Naive thymus-derived CD4-positive, alpha-beta T cell (primary cell): ENCODE measurements around the gene CCL13. TPM values are rescaled to one million over a fixed set of nuclear protein-coding genes. Genes with fewer than 3 reads are reported as not detected.

Experiments
- ATAC-seq: fragments of 150-1000 bp; cut with Tn5 transposase; 2 replicates; pipeline ENCODE4 v1.10.0; 2021; ENCODE audit warnings: mild to moderate bottlenecking, moderate library complexity
- CTCF ChIA-PET: fragments of 350-600 bp; sonication (Branson Sonifier 250); formaldehyde crosslinking; loops from one replicate; lab custom pipeline; 2021; ENCODE audit warnings: antibody characterized with exemption; lab: Charles Lee
- POLR2A ChIA-PET: fragments of 350-600 bp; sonication (Branson Sonifier 250); formaldehyde crosslinking; loops from one replicate; lab custom pipeline; 2021; ENCODE audit warnings: antibody characterized with exemption, inconsistent platforms; lab: Charles Lee
- DNase-seq, 9 donors: peaks; one replicate each; pipeline versions ENCODE4 v3.0.0 to v3.0.0-alpha.2; 2020 to 2022; ENCODE audit warnings: mixed read lengths in 1 of 9
- H3K27ac ChIP-seq: one replicate; pipeline ENCODE4 v1.7.0; 2013; ENCODE audit warnings: mild to moderate bottlenecking, low read depth, low read length, moderate library complexity
- H3K27me3 ChIP-seq, 2 donors: one replicate each; pipeline ENCODE4 v1.7.0; 2013; ENCODE audit warnings: low read length in 2 of 2, mild to moderate bottlenecking in 2 of 2, moderate library complexity in 2 of 2; ENCODE audit not compliant: control insufficient read depth in 2 of 2, insufficient read depth in 2 of 2
- H3K36me3 ChIP-seq, 3 experiments: 1 replicate in 2 of 3; 2 replicates in 1 of 3; pipeline ENCODE4 v1.7.0; 2013; ENCODE audit warnings: low read length in 3 of 3, mild to moderate bottlenecking in 3 of 3, moderate library complexity in 1 of 3; ENCODE audit not compliant: insufficient read depth in 3 of 3, control insufficient read depth in 2 of 3
- H3K4me1 ChIP-seq, 2 donors: one replicate each; pipeline ENCODE4 v1.7.0; 2013; ENCODE audit warnings: low read length in 2 of 2, mild to moderate bottlenecking in 2 of 2, moderate library complexity in 1 of 2; ENCODE audit not compliant: control insufficient read depth in 2 of 2, insufficient read depth in 2 of 2
- H3K4me3 ChIP-seq: 2 replicates; pipeline ENCODE4 v1.7.0; 2013; ENCODE audit warnings: mild to moderate bottlenecking, low read length
- H3K9me3 ChIP-seq, 3 experiments: 1 replicate in 2 of 3; 2 replicates in 1 of 3; pipeline ENCODE4 v1.7.0; 2013; ENCODE audit warnings: low read length in 3 of 3; ENCODE audit not compliant: control insufficient read depth in 2 of 3
- H3K27ac Mint-ChIP-seq, 9 donors: one replicate each; pipeline ENCODE4 v1.8.0; 2020 to 2022; ENCODE audit warnings: mixed read lengths in 9 of 9, mild to moderate bottlenecking in 8 of 9, moderate library complexity in 5 of 9, inconsistent platforms in 2 of 9
- H3K27me3 Mint-ChIP-seq, 5 donors: one replicate each; pipeline ENCODE4 v1.8.0; 2021 to 2022; ENCODE audit warnings: mixed read lengths in 5 of 5, mild to moderate bottlenecking in 1 of 5
- H3K36me3 Mint-ChIP-seq, 5 donors: one replicate each; pipeline ENCODE4 v1.8.0; 2020 to 2022; ENCODE audit warnings: mixed read lengths in 5 of 5, mild to moderate bottlenecking in 3 of 5, inconsistent platforms in 1 of 5
- H3K4me1 Mint-ChIP-seq, 7 donors: one replicate each; pipeline ENCODE4 v1.8.0; 2020 to 2022; ENCODE audit warnings: mixed read lengths in 7 of 7, mild to moderate bottlenecking in 3 of 7, inconsistent platforms in 1 of 7
- H3K4me3 Mint-ChIP-seq, 10 donors: one replicate each; pipeline ENCODE4 v1.8.0; 2020 to 2022; ENCODE audit warnings: mild to moderate bottlenecking in 10 of 10, mixed read lengths in 10 of 10, moderate library complexity in 6 of 10, inconsistent platforms in 2 of 10
- H3K9me3 Mint-ChIP-seq, 11 donors: one replicate each; pipeline ENCODE4 v1.8.0; 2020 to 2022; ENCODE audit warnings: mixed read lengths in 11 of 11, mild to moderate bottlenecking in 4 of 11, inconsistent platforms in 1 of 11, moderate library complexity in 1 of 11
- intact Hi-C, 2 donors: fragments of 100-400 bp; cut with micrococcal nuclease; formaldehyde crosslinking; loops; one replicate each; pipeline ENCODE4 v1.15.1; 2023
- polyA plus RNA-seq, 2 donors: library from polyadenylated mRNA; unstranded; fragments of 300-500 nt; fragmentation: Illumina TruSeq; gene quantifications; one replicate each; pipeline ENCODE4 v1.2.3, GENCODE V29; 2021
- total RNA-seq, 6 experiments: library from RNA in 5 of 6; stranded (reverse) in 5 of 6; gene quantifications; 1 replicate in 5 of 6; 2 replicates in 1 of 6; pipeline ENCODE4 v1.2.3 and lab custom pipeline; 2021 to 2026

CCL13 gene
- total and polyA plus RNA-seq, 7 experiments from 2014 or later: not detected

DNA sequence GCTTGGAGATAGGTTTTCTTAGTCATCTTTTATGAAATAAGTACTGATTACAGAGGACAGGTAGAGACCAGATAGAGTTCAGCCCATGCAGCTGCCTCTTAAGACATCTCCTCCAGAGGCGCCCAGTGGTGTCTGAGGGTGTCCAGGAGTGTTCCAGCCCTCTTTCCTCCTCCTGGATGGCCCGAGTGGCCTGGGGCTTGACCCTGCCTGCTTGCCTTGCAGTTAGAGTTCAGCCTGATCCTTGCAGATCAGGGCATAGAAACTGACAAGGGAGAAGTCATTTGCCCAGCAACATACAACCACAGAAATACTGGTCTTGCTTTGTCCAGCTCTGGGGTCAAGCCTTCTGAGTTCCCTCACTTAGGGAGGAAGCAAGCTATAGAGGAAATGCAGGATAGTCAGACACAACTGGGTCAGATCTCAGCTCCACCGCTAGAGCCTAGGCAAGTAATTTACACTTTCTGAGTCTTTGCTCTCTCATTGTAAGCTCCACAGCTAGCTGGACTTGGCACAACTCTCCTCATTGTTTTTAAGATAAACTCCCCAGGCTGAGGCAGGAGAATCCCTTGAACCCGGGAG is 10.3 kb downstream of the CCL13 start:
- H3K36me3 ChIP-seq: no peaks in the 10 kb centered on the region
- H3K36me3 Mint-ChIP-seq: no peaks in the 10 kb centered on the region
- no peaks in the 10 kb centered on the region for H3K27me3 ChIP-seq
- peaks cover 6 to 39% (median 15%) of the 10 kb centered on the region in 5 donors for H3K27me3 Mint-ChIP-seq
- H3K27ac ChIP-seq: no peak overlapping the region
- ChIA-PET POLR2A (no interaction called here), CTCF (no interaction called here)
- no peaks in the 10 kb centered on the region for H3K9me3 Mint-ChIP-seq
- H3K9me3 ChIP-seq: no peaks in the 10 kb centered on the region
- DNase-seq (no peak), ATAC-seq (no peak)
- H3K27ac Mint-ChIP-seq: peak overlapping the region in 1 of 9 donors; percentile 39
- intact Hi-C loops: no loop called here
- no peaks in the 10 kb centered on the region for H3K4me1 ChIP-seq
- H3K4me1 Mint-ChIP-seq: peaks cover 0 to 64% (median 8%) of the 10 kb centered on the region in 7 donors
- H3K4me3 Mint-ChIP-seq: no peak overlapping the region
- H3K4me3 ChIP-seq: no peak overlapping the region

DNA sequence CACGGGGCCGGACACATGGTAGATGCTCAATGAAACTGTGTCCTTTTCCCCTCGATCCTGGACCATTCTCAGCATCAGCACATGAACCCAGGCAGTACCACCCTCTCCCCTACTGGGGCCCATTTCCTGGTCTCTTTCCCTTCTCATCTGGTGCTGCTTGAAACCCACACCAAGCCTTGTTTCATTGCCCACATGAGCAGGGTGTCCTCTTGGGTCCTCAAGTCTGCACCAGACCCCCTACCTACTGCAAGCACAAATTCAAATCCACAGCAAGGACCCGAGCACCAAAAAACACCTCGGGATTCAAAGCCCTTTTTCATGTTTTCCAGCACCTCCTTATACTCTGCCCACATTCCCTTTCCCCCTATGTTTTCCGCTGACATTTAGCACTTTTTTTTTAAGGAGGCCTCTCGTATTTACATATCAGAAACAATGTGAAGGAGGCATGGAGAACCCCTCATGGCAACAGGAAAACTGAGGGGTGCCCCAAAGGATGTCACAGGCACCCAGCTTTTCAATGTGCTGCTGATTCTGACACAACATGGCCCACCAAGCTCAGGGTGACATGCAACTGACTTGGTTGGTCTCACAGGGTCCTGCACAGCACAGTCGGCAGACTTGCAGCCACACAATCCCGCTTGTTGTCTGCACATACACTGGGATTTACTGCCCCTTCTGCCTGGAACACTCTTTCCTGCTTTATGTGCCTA is 11.4 kb downstream of the CCL13 start:
- Histone ChIP-seq H3K9me3 (no peaks in the 10 kb centered on the region), H3K36me3 (no peaks in the 10 kb centered on the region), H3K4me1 (no peaks in the 10 kb centered on the region), H3K27me3 (no peaks in the 10 kb centered on the region), H3K4me3 (no peak overlapping the region), H3K27ac (no peak overlapping the region)
- intact Hi-C loops: no loop called here
- H3K27me3 Mint-ChIP-seq: peaks cover 1 to 29% (median 15%) of the 10 kb centered on the region in 5 donors
- no peak overlapping the region for H3K27ac Mint-ChIP-seq
- H3K4me1 Mint-ChIP-seq: peaks cover 0 to 61% (median 8%) of the 10 kb centered on the region in 7 donors
- peaks cover 0 to 2% (median 0%) of the 10 kb centered on the region in 11 donors for H3K9me3 Mint-ChIP-seq
- H3K4me3 Mint-ChIP-seq: no peak overlapping the region
- CTCF ChIA-PET: interaction anchor here (0.7 kb wide), 1 partner anchor 8 kb away, joined by 3 read pairs; no protein-coding TSS in a partner anchor
- no peaks in the 10 kb centered on the region for H3K36me3 Mint-ChIP-seq
- ATAC-seq: no peak
- DNase-seq: no peak
- POLR2A ChIA-PET: no interaction called here

DNA sequence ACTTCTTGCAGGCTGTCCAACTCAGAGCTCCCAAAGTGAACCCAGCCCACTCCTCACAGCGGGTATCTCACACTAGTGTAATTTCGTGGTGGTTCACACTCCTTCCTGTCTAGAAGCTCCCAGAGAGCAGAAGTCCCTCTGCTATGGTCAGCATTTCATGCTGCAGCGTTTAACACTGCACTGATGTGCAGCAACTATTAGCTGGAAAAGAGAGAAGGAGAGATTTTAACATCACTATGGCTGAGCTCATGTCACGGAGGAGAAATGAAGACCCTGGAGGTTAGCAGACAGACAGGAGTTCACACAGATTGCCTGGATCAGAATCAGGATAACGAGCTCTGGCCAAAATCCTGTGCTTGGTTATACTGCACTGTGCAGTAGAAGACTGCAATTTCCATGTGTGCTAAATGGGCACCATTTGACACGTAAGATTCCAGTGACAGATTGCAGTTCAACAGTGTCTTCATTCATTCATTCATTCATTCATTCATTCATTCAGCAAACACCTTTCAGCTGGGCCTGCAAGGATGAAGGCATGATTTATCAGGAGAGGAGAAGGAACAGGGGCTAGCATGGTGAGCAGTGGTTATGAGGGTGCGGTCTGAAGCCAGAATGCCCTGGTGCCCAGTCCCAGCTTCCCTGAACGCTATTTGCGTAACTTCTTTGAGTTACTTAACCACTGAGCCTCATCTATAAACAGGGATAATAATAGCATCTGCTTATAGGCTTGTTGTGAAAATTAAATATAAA is 12.1 kb downstream of the CCL13 start:
- Histone ChIP-seq H3K4me1 (no peaks in the 10 kb centered on the region), H3K27me3 (no peaks in the 10 kb centered on the region), H3K4me3 (no peak overlapping the region), H3K36me3 (no peaks in the 10 kb centered on the region), H3K9me3 (no peaks in the 10 kb centered on the region), H3K27ac (no peak overlapping the region)
- peaks cover 0 to 56% (median 8%) of the 10 kb centered on the region in 7 donors for H3K4me1 Mint-ChIP-seq
- H3K36me3 Mint-ChIP-seq: no peaks in the 10 kb centered on the region
- intact Hi-C loops: no loop called here
- ATAC-seq (peak; percentile 43), DNase-seq (no peak)
- peaks cover 0 to 2% (median 0%) of the 10 kb centered on the region in 11 donors for H3K9me3 Mint-ChIP-seq
- ChIA-PET CTCF (interaction anchor here (0.7 kb wide), 1 partner anchor 9 kb away, joined by 3 read pairs; no protein-coding TSS in a partner anchor), POLR2A (no interaction called here)
- no peak overlapping the region for H3K4me3 Mint-ChIP-seq
- no peak overlapping the region for H3K27ac Mint-ChIP-seq
- H3K27me3 Mint-ChIP-seq: peaks cover 0 to 26% (median 15%) of the 10 kb centered on the region in 5 donors

DNA sequence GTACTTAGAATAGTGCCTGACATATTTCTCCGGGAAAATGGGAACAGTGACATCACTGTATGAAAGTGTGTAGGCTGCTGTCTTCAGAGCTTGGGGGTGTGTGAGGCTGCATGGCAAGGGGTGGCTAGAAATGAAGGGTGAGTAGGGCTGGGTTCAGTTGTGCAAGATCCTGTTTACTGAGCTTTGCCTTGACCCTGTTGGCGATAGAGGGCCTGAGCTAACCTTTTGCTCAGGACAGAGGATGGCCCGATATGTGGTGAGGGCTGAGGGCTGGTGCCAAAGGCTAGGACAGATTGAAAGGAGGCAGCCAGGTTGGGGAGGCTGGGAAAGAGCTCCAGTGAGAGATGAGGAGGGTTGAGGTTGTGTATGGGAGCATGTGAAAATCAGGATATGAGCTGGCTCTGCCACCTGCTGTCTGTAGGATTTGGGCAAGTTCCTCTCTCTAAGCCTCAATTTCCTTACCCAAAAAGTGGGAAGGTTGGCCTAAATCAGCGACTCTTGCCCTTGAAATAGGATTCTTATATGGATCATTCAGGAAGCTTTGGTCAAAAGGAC is 12.7 kb downstream of the CCL13 start:
- Mint-ChIP-seq H3K27ac (no peak overlapping the region), H3K27me3 (peaks cover 0 to 25% (median 15%) of the 10 kb centered on the region in 5 donors), H3K9me3 (peaks cover 0 to 2% (median 0%) of the 10 kb centered on the region in 11 donors), H3K4me3 (no peak overlapping the region), H3K36me3 (no peaks in the 10 kb centered on the region), H3K4me1 (peaks cover 0 to 52% (median 8%) of the 10 kb centered on the region in 7 donors)
- H3K4me3 ChIP-seq: no peak overlapping the region
- DNase-seq (no peak), ATAC-seq (peak; percentile 34)
- H3K9me3 ChIP-seq: no peaks in the 10 kb centered on the region
- ChIA-PET CTCF (no interaction called here), POLR2A (no interaction called here)
- no peaks in the 10 kb centered on the region for H3K4me1 ChIP-seq
- no peaks in the 10 kb centered on the region for H3K27me3 ChIP-seq
- H3K36me3 ChIP-seq: no peaks in the 10 kb centered on the region
- H3K27ac ChIP-seq: no peak overlapping the region
- intact Hi-C loops: no loop called here

DNA sequence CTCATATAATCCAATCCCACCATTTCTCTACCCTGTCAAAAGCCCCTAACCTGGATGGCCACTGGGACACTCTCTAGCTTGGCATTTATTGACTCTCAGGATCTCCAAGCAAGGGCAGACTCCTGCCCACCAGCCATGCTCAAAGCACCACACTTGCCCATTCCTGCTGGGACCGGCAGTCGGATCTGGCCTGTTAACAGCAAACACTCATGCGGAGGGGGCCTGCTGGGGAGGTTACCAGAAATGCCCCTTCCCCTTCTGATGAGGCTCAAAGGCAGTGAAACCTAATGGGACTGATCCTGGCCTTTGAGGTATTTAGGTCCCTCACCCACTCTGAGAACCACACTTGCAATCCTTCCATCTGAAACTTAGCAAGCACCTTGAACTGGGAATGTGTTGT is 13.3 kb downstream of the CCL13 start:
- ChIA-PET POLR2A (no interaction called here), CTCF (no interaction called here)
- H3K4me3 Mint-ChIP-seq: no peak overlapping the region
- H3K9me3 Mint-ChIP-seq: peaks cover 0 to 2% (median 0%) of the 10 kb centered on the region in 11 donors
- no peaks in the 10 kb centered on the region for H3K36me3 Mint-ChIP-seq
- Histone ChIP-seq H3K9me3 (no peaks in the 10 kb centered on the region), H3K4me1 (no peaks in the 10 kb centered on the region), H3K4me3 (no peak overlapping the region), H3K27ac (no peak overlapping the region), H3K27me3 (no peaks in the 10 kb centered on the region), H3K36me3 (no peaks in the 10 kb centered on the region)
- DNase-seq: no peak
- no peak for ATAC-seq
- no peak overlapping the region for H3K27ac Mint-ChIP-seq
- intact Hi-C loops: no loop called here
- peaks cover 0 to 21% (median 10%) of the 10 kb centered on the region in 5 donors for H3K27me3 Mint-ChIP-seq
- H3K4me1 Mint-ChIP-seq: peaks cover 0 to 48% (median 8%) of the 10 kb centered on the region in 7 donors

DNA sequence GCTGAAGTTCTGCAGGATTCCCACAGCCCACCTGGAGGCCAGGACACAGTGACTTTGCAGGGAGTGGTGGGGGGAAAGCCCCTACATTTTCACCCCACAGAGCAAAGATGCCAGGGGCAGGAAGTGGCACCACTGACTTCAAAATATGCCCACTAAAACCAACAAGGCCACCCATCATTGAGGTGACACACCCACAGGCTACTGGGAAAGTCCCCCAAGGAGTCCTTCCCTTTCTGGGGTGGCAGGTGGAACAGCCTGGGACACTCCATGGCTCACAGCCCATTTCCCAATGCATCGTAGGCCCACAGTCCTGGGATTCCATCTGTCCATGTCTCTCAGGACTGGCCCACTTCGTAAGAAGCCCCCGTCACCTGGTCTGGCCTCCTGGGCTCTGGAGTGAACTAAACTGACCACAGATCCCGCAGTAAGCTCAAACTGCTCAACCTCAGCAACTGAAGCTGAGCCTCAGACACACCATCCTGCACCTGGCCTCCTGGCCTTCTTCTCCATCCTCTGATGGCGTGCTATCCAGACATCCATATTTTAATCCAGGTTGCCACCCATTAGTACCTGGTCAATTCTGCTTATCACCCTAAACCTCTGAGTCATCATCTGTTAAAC is 14.2 kb downstream of the CCL13 start:
- Mint-ChIP-seq H3K36me3 (peaks cover 0 to 4% (median 0%) of the 10 kb centered on the region in 5 donors), H3K9me3 (peaks cover 0 to 2% (median 0%) of the 10 kb centered on the region in 11 donors), H3K27ac (no peak overlapping the region), H3K4me1 (peaks cover 0 to 39% (median 3%) of the 10 kb centered on the region in 7 donors), H3K4me3 (peak overlapping the region in 1 of 10 donors; percentile 50), H3K27me3 (peaks cover 0 to 19% (median 1%) of the 10 kb centered on the region in 5 donors)
- no peaks in the 10 kb centered on the region for H3K4me1 ChIP-seq
- no peak overlapping the region for H3K4me3 ChIP-seq
- POLR2A ChIA-PET: no interaction called here
- intact Hi-C loops: no loop called here
- ATAC-seq (no peak), DNase-seq (no peak)
- H3K27ac ChIP-seq: no peak overlapping the region
- H3K27me3 ChIP-seq: no peaks in the 10 kb centered on the region
- no peaks in the 10 kb centered on the region for H3K36me3 ChIP-seq
- H3K9me3 ChIP-seq: no peaks in the 10 kb centered on the region
- CTCF ChIA-PET: no interaction called here
